OCI-LY3 (cell line): ENCODE data around the gene NFIC.

ENCODE experiments used
- CTCF ChIP-seq: fragments of 200-600, 300-600 bp; sonication (generic); IDR thresholded peaks from 2 replicates; pipeline ENCODE4 v1.5.1; 2014; ENCODE audit warnings: antibody characterized with exemption, low read length, low read depth
- EZH2phosphoT487 ChIP-seq: fragments of 200-600 bp; shearing (Covaris generic); IDR thresholded peaks from 2 replicates; pipeline ENCODE4 v1.6.1; 2018; ENCODE audit warnings: antibody characterized with exemption, mixed run types, low read depth

GRCh38 chr19:3516675-3517207 is 150.4 kb downstream of the NFIC start:
- TF ChIP-seq CTCF (no peak), EZH2phosphoT487 (no peak)
